ENCODE data around the gene LRRIQ1. TPM values are rescaled to one million over a fixed set of nuclear protein-coding genes. Genes with fewer than 3 reads are reported as not detected.

The LRRIQ1 gene
- total RNA-seq, 1 experiment from 2014 or later, result 0.39 TPM

- no peaks in the 10 kb centered on the region for H3K79me1 ChIP-seq (ENCODE audit: insufficient read depth, low read depth, low read length, poor library complexity, severe bottlenecking)
- no peaks in the 10 kb centered on the region for H4K20me1 ChIP-seq (ENCODE audit: control insufficient read depth, insufficient read depth, insufficient read length)
- no peak overlapping the region for H3K56ac ChIP-seq (ENCODE audit: insufficient read length, low read depth, low read length)
- no peak overlapping the region for H3K4ac ChIP-seq (ENCODE audit: low read depth, low read length)
- Mint-ChIP-seq H3K4me3 (no peak overlapping the region), H3K4me1 (peaks cover 11 to 18% of the 10 kb centered on the region in 2 experiments), H3K36me3 (ENCODE audit: insufficient read depth in 1 of 3, low read depth in 3 of 3) (no peaks in the 10 kb centered on the region), H3K27ac (no peak overlapping the region), H3K27me3 (ENCODE audit: low read depth) (peaks cover 2% of the 10 kb centered on the region; the same call in 1 of the 2 replicates), H3K9me3 (peaks cover 0 to 4% of the 10 kb centered on the region in 2 experiments; a peak in 1 of 5 replicates)
- H3K23me2 ChIP-seq (ENCODE audit: insufficient read length, low read depth, low read length, poor library complexity, severe bottlenecking), result no peaks in the 10 kb centered on the region
- H3K23ac ChIP-seq (ENCODE audit: insufficient read length, low read depth, low read length), result no peak overlapping the region
- no peak overlapping the region for H2BK5ac ChIP-seq (ENCODE audit: insufficient read length, low read length)
- H3K9ac ChIP-seq (ENCODE audit: extremely low read depth, insufficient read length, low read length), result no peak overlapping the region
- no peak overlapping the region for H3K27ac ChIP-seq (ENCODE audit: insufficient read length, low read depth, low read length)
- no peak overlapping the region for H4K8ac ChIP-seq (replicated peaks; ENCODE audit: insufficient read length, low read depth, low read length)
- no peak for TF ChIP-seq CTCF (conservative IDR thresholded peaks at IDR 0.05)
- no peak overlapping the region for H3K14ac ChIP-seq (ENCODE audit: insufficient read depth, low read length)
- H3T11ph ChIP-seq (ENCODE audit: low read length), result no peak overlapping the region
- no peak overlapping the region for H2AK5ac ChIP-seq (ENCODE audit: insufficient read length, low read length)
- H3K9me3 ChIP-seq (ENCODE audit: control insufficient read depth, low read depth, low read length), result no peaks in the 10 kb centered on the region
- no peak overlapping the region for H2BK15ac ChIP-seq (ENCODE audit: low read depth, low read length)
- no peak overlapping the region for H2BK12ac ChIP-seq (ENCODE audit: insufficient read length, low read depth, low read length)
- no peak overlapping the region for H2BK120ac ChIP-seq (ENCODE audit: low read depth, low read length, poor library complexity, severe bottlenecking)
- no peaks in the 10 kb centered on the region; the same call in 1 of the 2 replicates for H3K4me1 ChIP-seq (ENCODE audit: insufficient read depth, low read length)
- H4K5ac ChIP-seq (ENCODE audit: insufficient read length, low read depth, low read length), result no peak overlapping the region
- H4K91ac ChIP-seq (ENCODE audit: insufficient read length, low read depth, low read length), result no peak overlapping the region
- no peaks in the 10 kb centered on the region for H3K27me3 ChIP-seq (ENCODE audit: insufficient read depth, low read length)
- DNase-seq, result no peak
- no peak overlapping the region for H3K18ac ChIP-seq (ENCODE audit: insufficient read length, low read depth, low read length)
- no peak overlapping the region for H2BK20ac ChIP-seq (ENCODE audit: low read depth, low read length, poor library complexity, severe bottlenecking)
- no CpG with 5 or more reads among the region's 2 CpGs for WGBS (ENCODE audit: extremely low coverage, insufficient read length, low lambda C conversion rate)
- no peaks in the 10 kb centered on the region for H3K79me2 ChIP-seq (ENCODE audit: insufficient read depth, low read length)
- H2AFZ ChIP-seq (ENCODE audit: low read length), result no peak overlapping the region
- no peak overlapping the region for H3K4me2 ChIP-seq (ENCODE audit: insufficient read depth, insufficient read length, low read length)
Observed at GRCh38 chr12:85092814-85093370, 56.7 kb downstream of the LRRIQ1 start.
